HUES6 (cell line): Measurements from ENCODE around the gene MPPED2.
A peak's percentile ranks its signal among the peaks of the same experiment; 100 is the strongest.

Source experiments
- H3K27ac ChIP-seq: 2 replicates; pipeline ENCODE4 v1.7.0; 2013; ENCODE audit warnings: low read depth, mild to moderate bottlenecking, low read length, inconsistent platforms
- H3K27me3 ChIP-seq: 2 replicates; pipeline ENCODE4 v1.6.1; 2013; ENCODE audit warnings: low read length; ENCODE audit not compliant: control insufficient read depth, insufficient read depth
- H3K36me3 ChIP-seq: 2 replicates; pipeline ENCODE4 v1.6.1; 2013; ENCODE audit warnings: low read length; ENCODE audit not compliant: control insufficient read depth, insufficient read depth
- H3K4me1 ChIP-seq: 2 replicates; pipeline ENCODE4 v1.6.1; 2013; ENCODE audit warnings: low read length; ENCODE audit not compliant: control insufficient read depth, insufficient read depth
- H3K4me3 ChIP-seq: 2 replicates; pipeline ENCODE4 v1.5.1; 2013; ENCODE audit warnings: low read depth, low read length
- H3K9ac ChIP-seq: one replicate; pipeline ENCODE4 v1.6.1; 2013; ENCODE audit warnings: mild to moderate bottlenecking, low read length
- H3K9me3 ChIP-seq: 2 replicates; pipeline ENCODE4 v1.6.1; 2013; ENCODE audit warnings: low read depth, low read length; ENCODE audit not compliant: control insufficient read depth, insufficient read depth

MPPED2 gene, protein sequence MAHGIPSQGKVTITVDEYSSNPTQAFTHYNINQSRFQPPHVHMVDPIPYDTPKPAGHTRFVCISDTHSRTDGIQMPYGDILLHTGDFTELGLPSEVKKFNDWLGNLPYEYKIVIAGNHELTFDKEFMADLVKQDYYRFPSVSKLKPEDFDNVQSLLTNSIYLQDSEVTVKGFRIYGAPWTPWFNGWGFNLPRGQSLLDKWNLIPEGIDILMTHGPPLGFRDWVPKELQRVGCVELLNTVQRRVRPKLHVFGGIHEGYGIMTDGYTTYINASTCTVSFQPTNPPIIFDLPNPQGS

DNA sequence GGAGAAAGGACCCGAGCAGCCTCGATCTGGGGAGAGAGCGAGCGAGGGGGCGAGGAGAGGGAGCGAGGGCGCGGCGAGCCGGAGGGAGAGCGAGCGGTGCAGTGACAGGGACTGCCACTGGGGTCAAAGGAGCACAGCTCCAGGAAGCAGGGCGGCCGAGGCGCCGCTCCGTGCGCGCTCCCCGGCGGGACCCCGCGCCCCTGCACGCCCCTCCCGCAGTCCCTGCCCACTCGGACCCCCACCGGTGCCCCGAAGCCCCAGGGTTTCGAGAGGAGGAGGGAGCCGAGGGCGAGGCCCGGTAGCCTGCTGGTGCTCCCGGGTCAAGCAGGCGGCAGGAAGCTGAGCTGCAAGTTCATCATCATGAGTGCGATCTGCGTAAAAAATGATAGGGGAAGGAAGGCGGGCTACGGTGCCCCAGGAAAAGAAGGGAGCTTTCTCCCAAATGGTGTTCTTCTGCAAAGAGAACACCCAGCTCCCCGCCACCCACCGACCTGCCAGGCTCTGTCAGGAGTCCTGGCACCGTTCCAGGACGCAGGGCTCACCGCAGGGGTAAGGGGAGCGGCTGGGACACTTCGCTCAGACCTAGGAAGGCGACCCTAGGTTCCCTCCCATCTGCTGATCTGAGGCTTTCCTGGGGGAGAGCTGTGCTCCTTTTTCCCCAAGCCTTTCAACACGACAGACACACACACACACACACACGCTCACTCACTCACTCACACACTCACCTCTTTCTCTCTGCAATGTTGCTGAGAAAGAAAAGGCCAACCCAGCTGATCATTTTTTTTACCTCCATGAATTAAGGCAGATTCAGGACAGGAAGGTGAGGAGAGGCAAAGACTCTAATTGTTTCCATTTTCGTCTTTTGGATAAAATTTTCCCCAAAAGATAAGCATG is at the start of gene MPPED2:
Gene MPPED2 (minus strand): TSS at position 103 of the 894 bp plus-strand sequence. CDS start 5,980 bp downstream, outside the sequence.
- peaks cover 7% of the 10 kb centered on the region for H3K4me1 ChIP-seq
- no peak within 1 kb of the TSS for H3K27ac ChIP-seq
- no peaks in the 10 kb centered on the region for H3K9me3 ChIP-seq
- peak within 1 kb of the TSS; percentile 73 for H3K9ac ChIP-seq
- peaks cover 52% of the 10 kb centered on the region for H3K27me3 ChIP-seq
- peak within 1 kb of the TSS; percentile 78 for H3K4me3 ChIP-seq
- H3K36me3 ChIP-seq, result no peaks in the 10 kb centered on the region

- H3K4me3 ChIP-seq, result peak overlapping the region; percentile 43
- H3K9ac ChIP-seq, result no peak overlapping the region
- no peaks in the 10 kb centered on the region for H3K9me3 ChIP-seq
- H3K27me3 ChIP-seq, result no peaks in the 10 kb centered on the region
- H3K4me1 ChIP-seq, result no peaks in the 10 kb centered on the region
- no peaks in the 10 kb centered on the region for H3K36me3 ChIP-seq
- H3K27ac ChIP-seq, result no peak overlapping the region
These were observed 49.3 kb upstream of the MPPED2 start for GRCh38 chr11:30635401-30635989.

DNA sequence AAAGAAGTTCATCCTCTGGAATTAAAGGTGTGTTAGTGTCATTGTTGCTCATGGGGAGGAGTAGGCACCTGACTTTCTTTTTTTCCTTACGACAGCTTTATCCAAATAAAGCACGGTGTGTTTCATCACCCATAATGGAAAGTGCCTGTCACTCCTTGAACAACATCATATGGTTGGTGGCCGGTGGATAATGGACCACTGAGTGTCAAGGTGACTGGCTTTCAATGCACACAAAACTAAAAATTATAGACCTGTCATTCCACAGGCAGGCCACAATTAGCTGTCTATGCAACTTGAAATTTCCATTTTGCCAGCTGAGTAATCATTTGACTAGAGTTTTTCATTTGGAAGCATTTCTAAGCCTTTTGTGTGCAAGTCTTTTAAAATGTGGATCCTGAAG is 45.0 kb upstream of the MPPED2 start:
- no peak overlapping the region for H3K9ac ChIP-seq
- H3K9me3 ChIP-seq, result no peaks in the 10 kb centered on the region

DNA sequence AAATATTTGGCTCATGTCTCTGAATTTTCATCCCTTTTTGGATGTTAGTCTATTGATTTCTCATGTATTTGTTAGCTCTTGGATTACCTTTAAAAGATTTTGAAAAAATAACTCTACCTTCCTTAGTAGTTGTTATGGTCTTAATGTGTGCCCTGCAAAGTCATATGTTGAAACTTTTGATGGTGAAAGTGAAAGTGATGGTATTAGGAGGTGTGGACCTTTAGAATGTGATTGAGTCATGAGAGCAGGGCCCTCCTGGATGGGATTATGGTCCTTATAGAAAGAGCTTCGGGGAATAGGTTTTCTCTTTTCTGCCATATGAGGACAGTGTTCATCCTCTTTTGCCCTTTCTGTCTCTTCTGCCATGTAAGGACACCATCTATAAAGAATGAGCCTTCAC is 33.6 kb upstream of the MPPED2 start:
- no peaks in the 10 kb centered on the region for H3K4me1 ChIP-seq
- no peak overlapping the region for H3K4me3 ChIP-seq
- H3K9me3 ChIP-seq, result no peaks in the 10 kb centered on the region
- no peaks in the 10 kb centered on the region for H3K36me3 ChIP-seq
- H3K27ac ChIP-seq, result no peak overlapping the region
- H3K9ac ChIP-seq, result no peak overlapping the region
- H3K27me3 ChIP-seq, result no peaks in the 10 kb centered on the region

More for the DNA sequence above, 45.0 kb upstream of the MPPED2 start:
- H3K27ac ChIP-seq, result no peak overlapping the region
- H3K36me3 ChIP-seq, result no peaks in the 10 kb centered on the region
- no peaks in the 10 kb centered on the region for H3K27me3 ChIP-seq
- H3K4me1 ChIP-seq, result no peaks in the 10 kb centered on the region; the same call in 1 of the 2 replicates
- no peak overlapping the region for H3K4me3 ChIP-seq

- Histone ChIP-seq H3K27ac (no peak overlapping the region), H3K36me3 (no peaks in the 10 kb centered on the region), H3K9me3 (no peaks in the 10 kb centered on the region), H3K9ac (no peak overlapping the region), H3K4me3 (no peak overlapping the region), H3K4me1 (no peaks in the 10 kb centered on the region), H3K27me3 (no peaks in the 10 kb centered on the region)
These were observed 31.6 kb upstream of the MPPED2 start for GRCh38 chr11:30617762-30618161.

DNA sequence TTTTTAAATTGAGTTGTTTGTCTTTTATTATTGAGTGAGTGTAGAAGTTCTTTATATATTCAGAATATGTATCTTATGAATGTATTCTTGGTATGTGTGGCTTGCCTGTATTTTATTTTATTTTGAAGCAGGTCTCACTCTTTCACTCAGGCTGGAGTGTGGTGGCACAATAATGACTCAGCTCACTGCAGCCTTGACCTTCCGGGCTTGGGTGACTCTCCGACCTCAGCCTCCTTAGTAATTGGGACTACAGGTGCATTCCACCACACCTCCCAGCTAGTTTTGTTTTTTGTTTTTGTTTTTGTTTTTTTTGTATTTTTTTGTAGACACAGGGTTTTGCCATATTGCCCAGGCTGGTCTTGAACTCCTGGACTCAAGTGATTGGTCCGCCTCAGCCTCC is 24.5 kb upstream of the MPPED2 start:
- Histone ChIP-seq H3K36me3 (no peaks in the 10 kb centered on the region), H3K27me3 (no peaks in the 10 kb centered on the region), H3K27ac (no peak overlapping the region), H3K9me3 (no peaks in the 10 kb centered on the region), H3K4me3 (no peak overlapping the region), H3K9ac (no peak overlapping the region), H3K4me1 (no peaks in the 10 kb centered on the region)

DNA sequence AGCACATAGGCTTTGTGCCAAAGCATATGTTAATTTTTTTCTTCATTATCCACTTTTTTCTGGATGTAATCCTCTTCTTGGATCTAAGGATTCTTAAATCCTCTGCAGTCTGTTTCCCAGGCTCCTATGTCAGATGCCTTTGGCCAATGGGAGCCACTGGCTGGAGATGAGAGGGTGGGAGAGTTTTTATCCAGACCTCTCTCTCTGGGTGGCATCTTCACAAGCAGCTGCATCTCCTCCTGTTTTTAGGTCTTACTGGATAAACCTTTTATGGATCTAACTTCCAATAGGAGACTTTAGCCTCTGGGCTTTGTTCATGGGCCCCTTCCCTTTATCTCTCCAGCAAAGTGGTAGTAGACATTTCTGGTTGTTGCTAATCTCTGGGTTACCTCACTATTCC is 22.4 kb upstream of the MPPED2 start:
- H3K27ac ChIP-seq, result no peak overlapping the region
- H3K9ac ChIP-seq, result no peak overlapping the region
- H3K9me3 ChIP-seq, result no peaks in the 10 kb centered on the region
- no peaks in the 10 kb centered on the region for H3K36me3 ChIP-seq
- H3K4me3 ChIP-seq, result no peak overlapping the region
- H3K4me1 ChIP-seq, result no peaks in the 10 kb centered on the region
- no peaks in the 10 kb centered on the region for H3K27me3 ChIP-seq

GRCh38 chr11:30605036-30605605 is 19.0 kb upstream of the MPPED2 start:
- no peak overlapping the region for H3K4me3 ChIP-seq
- H3K9ac ChIP-seq, result no peak overlapping the region
- no peaks in the 10 kb centered on the region; the same call in 1 of the 2 replicates for H3K9me3 ChIP-seq
- H3K36me3 ChIP-seq, result no peaks in the 10 kb centered on the region
- H3K27me3 ChIP-seq, result no peaks in the 10 kb centered on the region
- H3K27ac ChIP-seq, result no peak overlapping the region
- no peaks in the 10 kb centered on the region for H3K4me1 ChIP-seq

DNA sequence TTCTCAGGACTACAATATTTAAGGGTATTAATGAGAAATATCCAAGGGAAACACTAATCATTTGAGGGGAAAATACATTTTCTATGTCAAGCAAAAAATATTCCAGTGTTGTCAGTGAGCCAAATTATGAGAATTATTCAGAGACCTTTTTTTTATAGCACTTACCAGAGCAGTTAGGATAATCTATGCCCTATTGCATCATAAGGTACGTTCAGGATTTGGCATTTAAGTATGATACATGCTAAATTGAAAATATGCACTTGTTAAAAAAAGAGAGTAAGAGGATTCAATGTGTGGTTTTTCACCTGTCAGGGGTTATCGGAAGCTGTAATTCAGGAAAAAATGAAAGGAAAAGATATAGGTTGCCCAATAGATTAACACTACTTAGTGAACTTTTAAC is 17.2 kb upstream of the MPPED2 start:
- H3K27me3 ChIP-seq, result no peaks in the 10 kb centered on the region
- H3K4me3 ChIP-seq, result no peak overlapping the region
- H3K9me3 ChIP-seq, result no peaks in the 10 kb centered on the region; the same call in 1 of the 2 replicates
- H3K9ac ChIP-seq, result no peak overlapping the region
- H3K4me1 ChIP-seq, result no peaks in the 10 kb centered on the region
- no peaks in the 10 kb centered on the region for H3K36me3 ChIP-seq
- no peak overlapping the region for H3K27ac ChIP-seq

- no peaks in the 10 kb centered on the region for H3K27me3 ChIP-seq
These were observed 10.7 kb upstream of the MPPED2 start for GRCh38 chr11:30596832-30597231.

More at GRCh38 chr11:30596832-30597231, 10.7 kb upstream of the MPPED2 start:
- Histone ChIP-seq H3K36me3 (no peaks in the 10 kb centered on the region), H3K27ac (no peak overlapping the region), H3K9me3 (no peaks in the 10 kb centered on the region; the same call in 1 of the 2 replicates), H3K4me3 (no peak overlapping the region), H3K4me1 (peaks cover 12% of the 10 kb centered on the region; the same call in 1 of the 2 replicates), H3K9ac (no peak overlapping the region)
